HG02678 (cell line): Measurements from ENCODE around the gene HS2ST1.

Source experiments
- ATAC-seq: cut with Tn5 transposase; IDR thresholded peaks from one replicate; pipeline ENCODE4 v1.9.1; 2021; ENCODE audit warnings: mild to moderate bottlenecking, moderate library complexity; ENCODE audit not compliant: unreplicated experiment

HS2ST1 gene

DNA sequence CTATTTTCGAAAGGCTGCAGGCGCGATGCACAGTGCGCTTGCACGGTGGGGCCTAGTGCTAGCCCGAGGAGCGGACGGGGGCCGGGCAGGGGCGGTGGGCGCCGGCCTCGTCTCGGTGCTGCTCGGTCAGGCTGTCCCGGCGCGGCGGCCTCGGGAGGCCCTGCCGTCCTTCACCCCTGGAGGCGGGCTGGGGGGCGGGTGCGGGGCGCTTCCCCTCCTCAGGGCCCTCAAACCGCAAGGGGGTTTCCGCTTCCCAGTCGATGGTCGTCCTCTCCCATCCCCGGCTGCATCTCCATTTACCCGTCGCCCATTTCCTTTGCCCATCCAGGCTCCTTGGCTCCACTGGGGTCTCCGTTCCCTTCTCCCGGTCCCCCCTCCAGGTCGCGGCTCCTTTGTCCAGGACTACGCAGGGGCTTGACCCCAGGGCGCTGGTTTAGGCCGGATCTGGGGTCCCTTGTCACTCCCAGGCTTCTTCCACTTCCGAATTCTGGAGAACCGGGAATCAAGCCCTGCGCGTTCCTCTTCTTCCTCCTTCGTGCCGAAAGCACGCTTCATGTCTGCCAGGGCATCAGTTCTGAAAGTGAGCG is 217.9 kb downstream of the HS2ST1 start:
- ATAC-seq, result peak; percentile 32

DNA sequence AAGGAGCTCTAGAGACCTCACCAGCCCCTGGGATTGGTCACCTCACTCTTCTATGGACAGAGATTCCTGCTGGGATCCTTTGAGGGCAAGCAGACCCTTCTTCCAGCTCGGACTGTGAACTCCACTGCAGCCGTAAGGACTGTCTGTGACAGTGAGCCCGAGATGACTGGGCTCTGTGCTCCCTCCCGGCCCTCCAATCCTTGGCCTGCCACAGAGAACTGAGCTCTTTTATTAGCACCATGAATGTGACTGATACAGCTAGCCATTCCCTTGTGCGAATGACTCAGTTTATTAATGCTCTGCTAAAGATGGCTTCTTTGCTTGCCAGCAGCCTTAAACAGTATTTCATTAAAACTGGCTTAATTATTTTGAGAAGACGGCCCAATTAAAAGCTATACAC is 219.6 kb downstream of the HS2ST1 start:
- ATAC-seq, result no peak

- no peak for ATAC-seq
These were observed 220.3 kb downstream of the HS2ST1 start for GRCh38 chr1:87134625-87135328.

DNA sequence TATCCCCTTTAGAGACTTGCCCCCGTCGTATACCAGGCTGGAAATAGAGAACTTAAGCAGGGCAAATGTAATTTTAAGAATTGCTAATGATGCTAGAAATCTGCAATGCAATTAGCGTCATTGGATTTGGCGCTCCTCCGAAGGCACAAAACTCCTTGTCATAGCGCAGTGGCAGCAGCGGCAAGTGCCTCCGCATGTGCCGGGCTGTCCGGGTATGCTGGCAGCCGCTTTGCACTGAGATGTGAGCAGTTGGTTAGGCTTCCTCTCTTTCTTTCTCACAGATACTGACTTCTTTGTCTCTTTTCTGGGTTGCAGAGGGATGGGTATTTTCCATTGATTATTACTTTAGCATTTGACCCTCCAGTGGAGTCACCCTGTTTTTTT is 220.9 kb downstream of the HS2ST1 start:
- ATAC-seq, result no peak

GRCh38 chr1:87136607-87137341 is 222.3 kb downstream of the HS2ST1 start:
- no peak for ATAC-seq

DNA sequence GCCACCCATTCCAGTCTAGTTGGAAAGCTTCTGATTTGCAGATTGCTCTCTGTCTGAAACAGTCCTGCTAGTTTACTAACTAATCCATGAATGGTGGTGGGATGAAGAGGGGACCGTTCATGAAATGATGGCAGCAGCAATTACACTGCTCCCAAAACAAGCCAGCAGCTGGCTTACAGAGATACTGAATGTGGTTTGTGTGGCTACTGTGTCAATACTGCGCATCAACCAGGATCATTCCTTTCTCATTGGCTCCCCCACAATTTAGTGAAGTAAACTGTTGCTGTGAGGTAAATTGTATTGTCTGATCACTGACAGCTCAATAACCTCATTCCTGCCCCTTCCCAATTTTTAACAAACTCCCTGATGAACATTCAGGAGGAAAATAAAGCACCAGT is 222.9 kb downstream of the HS2ST1 start:
- no peak for ATAC-seq

- no peak for ATAC-seq
These were observed 226.6 kb downstream of the HS2ST1 start for GRCh38 chr1:87140831-87141540.

- ATAC-seq, result no peak
These were observed 227.1 kb downstream of the HS2ST1 start for GRCh38 chr1:87141556-87141955.

DNA sequence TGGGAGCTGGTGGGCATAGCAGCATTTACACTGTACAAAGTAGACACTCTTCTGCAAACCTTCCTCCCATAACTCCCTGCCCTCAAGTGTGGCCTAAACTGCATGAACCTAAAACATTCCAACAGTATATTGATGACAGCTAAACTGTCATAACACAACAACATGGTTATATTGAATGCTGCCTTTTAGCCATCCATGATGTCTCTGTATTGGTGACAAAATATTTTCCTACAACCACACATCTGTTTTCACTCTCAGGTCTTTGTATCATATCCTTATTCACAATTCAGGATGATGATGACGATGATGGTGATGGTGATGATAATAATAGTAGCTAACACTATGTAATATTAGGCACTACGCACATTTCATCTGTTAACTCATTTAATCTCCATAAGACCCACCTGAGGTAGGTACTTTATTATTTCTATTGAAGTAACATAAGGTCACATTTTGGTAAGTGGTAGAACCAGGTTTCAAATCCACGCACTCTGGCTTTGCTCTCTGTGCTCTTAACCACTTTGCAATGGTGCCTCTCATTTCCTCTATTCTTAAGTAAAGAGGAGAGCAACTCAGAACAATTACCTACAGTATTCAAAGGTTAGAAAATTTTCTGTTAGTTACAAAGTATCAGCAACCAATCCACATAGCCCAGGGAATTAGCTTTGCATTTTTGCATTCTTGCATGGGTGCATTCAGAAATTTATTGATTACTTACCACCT is 229.1 kb downstream of the HS2ST1 start:
- no peak for ATAC-seq

DNA sequence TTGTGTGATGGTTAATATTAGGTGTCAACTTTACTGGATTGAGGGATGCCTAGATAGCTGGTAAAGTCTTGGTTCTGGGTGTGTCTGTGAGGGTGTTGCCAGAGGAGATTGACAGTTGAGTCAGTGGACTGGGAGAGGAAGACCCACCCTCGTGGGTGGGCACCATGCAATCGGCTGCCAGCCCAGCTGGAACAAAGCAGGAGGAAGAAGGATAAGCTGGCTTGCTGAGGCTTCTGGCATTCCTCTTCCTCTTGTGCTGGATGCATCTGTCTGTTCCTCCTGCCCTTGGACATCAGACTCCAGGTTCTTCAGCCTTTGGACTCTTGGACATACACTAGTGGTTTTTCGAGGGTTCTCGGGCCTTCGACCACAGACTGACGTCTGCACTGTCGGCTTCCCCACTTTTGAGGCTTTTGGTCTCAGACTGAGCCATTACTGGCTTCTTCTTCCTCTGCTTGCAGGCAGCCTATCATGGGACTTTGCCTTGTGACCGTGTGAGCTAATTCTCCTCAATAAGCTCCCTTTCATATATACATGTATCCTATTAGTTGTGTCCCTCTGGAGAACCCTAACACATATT is 230.0 kb downstream of the HS2ST1 start:
- no peak for ATAC-seq

- ATAC-seq, result no peak
These were observed 230.5 kb downstream of the HS2ST1 start for GRCh38 chr1:87144981-87145380.

DNA sequence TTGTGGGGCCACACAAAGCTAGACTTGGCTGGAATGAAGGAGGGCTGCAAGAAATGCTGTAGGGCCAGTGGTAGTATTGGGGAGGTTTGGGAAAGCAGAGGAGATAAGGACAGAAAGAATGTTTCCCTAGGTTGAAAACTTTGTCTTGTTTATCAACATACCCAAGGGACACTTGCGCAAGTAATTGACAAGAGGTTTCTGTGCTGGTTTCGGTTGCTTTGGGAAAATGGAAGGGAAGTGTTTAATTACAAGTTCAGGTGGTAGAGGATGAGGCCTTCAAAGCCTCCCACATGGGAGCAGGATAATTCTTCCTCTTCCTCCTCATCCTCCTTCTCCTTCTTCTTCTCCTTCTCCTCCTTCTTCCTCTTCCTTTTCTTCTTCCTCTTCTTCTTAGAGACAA is 232.1 kb downstream of the HS2ST1 start:
- no peak for ATAC-seq

- no peak for ATAC-seq
These were observed 232.6 kb downstream of the HS2ST1 start for GRCh38 chr1:87146986-87147385.

DNA sequence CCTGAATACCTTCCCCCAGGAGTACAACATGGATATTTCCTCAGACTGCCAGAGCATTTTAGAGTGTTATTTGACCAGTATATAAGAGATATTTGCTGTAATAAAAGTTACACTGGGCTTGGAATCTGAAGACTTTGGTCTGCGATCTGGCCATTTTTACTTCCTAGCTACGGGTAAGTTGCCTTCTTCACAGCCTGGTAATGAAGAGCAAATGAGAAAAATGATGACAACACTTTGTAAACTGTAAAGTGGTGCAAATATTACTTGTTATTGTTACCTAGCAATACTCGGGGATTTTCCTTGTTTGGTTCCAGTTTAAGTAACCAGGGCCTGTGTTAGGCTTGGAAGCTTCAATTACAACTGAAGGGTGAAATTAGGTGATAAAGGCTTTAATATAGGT is 233.4 kb downstream of the HS2ST1 start:
- no peak for ATAC-seq

- ATAC-seq, result no peak
These were observed 234.2 kb downstream of the HS2ST1 start for GRCh38 chr1:87148661-87149060.

DNA sequence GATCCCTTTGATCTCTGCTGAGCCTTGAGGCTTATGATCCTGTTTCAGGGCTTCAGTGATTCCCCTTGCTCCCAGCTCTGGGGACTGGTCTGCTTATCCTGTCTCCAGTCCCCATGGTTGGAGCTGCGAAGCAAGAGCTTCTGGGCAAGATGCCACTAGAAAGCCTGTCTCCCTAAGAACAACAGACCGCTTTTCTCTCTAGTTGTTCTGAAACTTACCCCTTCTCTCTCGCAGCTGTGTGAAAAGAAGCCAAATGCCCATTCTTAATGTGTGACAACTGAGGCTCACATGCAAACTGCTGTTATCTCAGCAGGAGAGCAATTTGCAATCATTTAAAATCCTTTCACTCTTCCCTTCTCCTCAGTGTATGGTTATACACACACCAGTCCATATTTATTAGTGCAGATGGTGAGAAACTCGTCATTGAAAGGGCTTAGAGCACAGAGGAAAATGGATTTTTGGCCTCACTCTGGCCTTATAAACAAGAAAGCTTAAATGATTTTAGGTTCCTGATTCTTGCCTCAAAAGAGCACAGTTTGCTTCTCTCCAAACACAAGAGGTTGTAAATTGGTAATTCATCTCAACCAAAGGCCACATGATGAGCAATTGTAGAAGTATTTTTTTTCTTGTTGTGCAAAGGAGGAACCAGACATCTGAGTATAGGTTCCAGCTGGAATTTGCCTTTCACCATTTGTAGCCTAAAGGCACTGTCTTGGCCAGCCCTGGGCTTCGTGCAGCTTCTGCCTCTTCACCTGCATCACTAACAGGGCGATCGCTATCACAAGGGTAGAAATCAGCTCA is 235.0 kb downstream of the HS2ST1 start:
- no peak for ATAC-seq

DNA sequence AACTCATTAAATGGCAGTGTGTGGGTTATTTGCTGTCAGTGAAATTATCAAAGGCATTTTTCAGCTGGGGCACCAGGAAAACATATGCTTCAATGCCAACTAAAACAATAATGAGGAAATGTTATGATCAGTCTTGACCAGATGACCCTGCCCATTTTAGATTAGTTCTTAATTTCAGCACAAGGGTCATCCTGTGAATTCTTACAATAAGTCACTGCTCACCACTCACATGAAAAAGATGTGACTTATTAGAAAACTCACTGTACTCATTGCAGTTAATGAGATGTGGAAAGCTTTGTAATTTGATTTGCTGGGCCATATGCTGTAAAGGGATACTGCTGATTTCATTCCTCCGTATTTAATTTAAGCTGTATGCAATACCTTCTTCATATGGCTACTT is 235.7 kb downstream of the HS2ST1 start:
- ATAC-seq, result no peak

DNA sequence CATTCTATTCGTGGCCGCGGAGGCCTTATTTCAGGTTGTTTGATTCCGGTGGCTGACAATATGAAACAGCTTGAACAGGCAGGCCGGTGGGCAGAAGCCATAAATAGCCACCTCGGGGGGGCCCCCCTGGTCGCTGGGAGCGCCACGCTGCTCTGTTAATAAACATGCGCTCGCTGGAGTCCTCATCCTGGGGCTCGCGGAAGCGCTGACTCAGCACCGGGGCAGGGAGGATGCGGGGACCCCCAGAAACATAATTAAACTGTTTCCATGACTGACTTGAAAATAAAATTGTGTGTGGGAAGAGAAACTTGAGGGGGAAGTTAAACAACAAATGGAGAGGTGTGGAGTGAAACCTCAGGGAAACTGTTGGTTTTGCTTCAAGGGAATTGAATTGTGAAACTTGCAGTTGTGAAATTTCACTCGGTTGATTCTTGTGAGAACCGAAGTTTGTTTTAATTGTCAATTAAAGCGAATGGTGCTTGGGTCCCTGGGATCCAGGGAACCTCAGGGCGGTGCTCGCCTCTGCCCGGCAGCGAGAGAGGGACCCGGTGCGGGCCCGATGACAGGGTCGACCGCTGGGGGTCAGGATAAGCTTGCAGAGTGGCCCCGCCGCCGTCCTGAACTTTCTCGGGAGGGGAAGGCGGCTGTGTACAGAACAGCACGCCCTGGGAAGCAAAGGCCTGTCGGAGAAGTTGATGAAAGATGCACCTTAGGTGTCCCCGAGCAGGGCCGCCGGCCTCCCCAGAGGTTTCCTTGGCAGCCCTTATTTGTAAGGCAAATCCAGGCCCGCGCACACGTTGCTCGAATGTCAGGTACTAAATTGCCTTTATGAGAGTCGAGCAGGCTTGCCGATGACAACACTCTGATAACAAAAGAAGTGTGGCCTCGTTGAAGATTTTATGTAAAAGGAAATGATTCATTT is 237.3 kb downstream of the HS2ST1 start:
- peak; percentile 71 for ATAC-seq

GRCh38 chr1:87154384-87154783 is 239.9 kb downstream of the HS2ST1 start:
- no peak for ATAC-seq
